ENCODE data around the gene SLC49A4.

- TF ChIP-seq EZH2 (IDR thresholded peaks at IDR 0.05) (no peak), POLR2AphosphoS5 (IDR thresholded peaks at IDR 0.05; ENCODE audit: borderline replicate concordance, low read depth, low read length) (no peak), FOXP2 (optimal IDR thresholded peaks at IDR 0.05; ENCODE audit: control extremely low read depth, extremely low read length, insufficient read depth) (no peak)
Observed at GRCh38 chr3:122918576-122919290, 123.9 kb downstream of the SLC49A4 start.

All from SK-N-MC (cell line).